Caki2 (cell line): ENCODE measurements around the gene SLC6A8. TPM values are rescaled to one million over a fixed set of nuclear protein-coding genes. Genes with fewer than 3 reads are reported as not detected.
"Not testable (repeated sequence)": the region's sequence is repeated elsewhere in the genome, so short reads cannot be mapped to it uniquely, and the experiment has no call there.

ENCODE experiments used
- DNase-seq: peaks from one replicate; pipeline ENCODE4 v3.0.0-alpha.2; 2015; ENCODE audit warnings: low read depth
- in situ Hi-C: cut with HindIII; loops from 2 replicates; pipeline ENCODE4 v1.10.0; 2016; ENCODE audit warnings: low sequenced_read_pairs, low pct_unique_long_range_greater_than_20kb, mixed read lengths
- total RNA-seq: library from RNA; depleted of rRNA; stranded (reverse); fragments of >200 nt; shearing (Covaris generic); gene quantifications from 2 replicates; pipeline ENCODE4 v1.2.3, GENCODE V29; 2014; ENCODE audit warnings: low replicate concordance; rRNA removed

SLC6A8 gene
- total RNA-seq, 1 experiment from 2014 or later, result 2.1 TPM

DNA sequence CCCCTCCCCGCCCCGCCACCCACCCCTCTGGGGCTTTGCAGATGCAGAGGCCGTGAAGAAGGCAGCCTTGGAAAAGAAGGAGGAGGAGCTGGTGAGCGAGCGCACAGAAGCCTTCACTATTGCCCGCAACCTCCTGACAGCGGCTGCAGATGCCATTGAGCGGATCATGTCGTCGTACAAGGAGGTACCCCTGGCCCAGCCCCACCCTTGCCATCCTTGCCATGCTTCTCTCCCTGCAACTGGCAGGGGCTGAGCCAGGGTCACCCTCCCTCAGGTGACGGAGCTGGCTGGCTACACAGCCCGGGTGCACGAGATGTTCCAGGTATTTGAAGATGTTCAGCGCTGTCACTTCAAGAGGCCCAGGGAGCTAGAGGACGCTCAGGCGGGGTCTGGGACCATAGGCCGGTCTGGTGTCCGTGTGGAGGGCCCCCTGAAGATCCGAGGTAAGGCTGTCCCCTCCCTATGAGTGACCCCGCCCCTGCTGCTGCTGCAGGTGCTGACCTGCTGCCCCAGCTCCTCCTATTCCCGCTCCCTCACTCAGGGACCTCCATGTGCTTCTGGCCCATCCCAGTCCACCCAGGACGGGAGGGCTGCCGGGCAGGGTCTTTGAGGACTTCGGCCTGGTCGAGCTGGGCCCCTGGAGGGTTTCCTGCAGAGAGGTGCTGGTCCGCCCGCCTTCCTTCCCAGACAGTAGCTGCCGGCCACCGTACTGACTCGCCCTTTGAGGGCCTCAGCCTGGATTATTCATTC, 48.5 kb downstream of the SLC6A8 start:
- in situ Hi-C loops, result no loop called here
- DNase-seq, result no peak

DNA sequence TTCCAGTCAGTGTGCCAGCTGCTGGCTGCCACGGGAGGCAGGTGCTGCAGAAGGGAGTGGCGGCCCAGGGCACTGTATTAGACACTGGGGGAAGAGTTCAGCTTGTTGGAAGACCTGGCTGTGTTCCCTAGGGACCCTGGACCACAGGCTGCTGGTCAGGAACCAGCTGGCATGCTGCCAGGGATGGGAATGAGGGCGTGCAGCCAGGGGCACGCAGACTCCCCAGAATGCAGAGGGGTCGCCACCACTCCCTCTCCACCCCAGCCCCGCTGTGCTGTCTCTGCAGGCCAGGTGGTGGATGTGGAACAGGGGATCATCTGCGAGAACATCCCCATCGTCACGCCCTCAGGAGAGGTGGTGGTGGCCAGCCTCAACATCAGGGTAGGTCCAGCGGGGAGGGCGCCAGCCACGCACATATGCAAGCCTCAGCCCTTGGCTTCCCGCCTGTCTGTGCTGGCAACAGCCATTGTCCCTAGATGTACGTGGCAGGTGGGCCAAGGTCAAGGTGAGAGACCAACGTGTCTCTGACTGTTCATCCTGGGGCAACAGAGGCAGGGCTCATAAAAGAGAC, 49.2 kb downstream of the SLC6A8 start:
- in situ Hi-C loops, result no loop called here
- no peak for DNase-seq

DNA sequence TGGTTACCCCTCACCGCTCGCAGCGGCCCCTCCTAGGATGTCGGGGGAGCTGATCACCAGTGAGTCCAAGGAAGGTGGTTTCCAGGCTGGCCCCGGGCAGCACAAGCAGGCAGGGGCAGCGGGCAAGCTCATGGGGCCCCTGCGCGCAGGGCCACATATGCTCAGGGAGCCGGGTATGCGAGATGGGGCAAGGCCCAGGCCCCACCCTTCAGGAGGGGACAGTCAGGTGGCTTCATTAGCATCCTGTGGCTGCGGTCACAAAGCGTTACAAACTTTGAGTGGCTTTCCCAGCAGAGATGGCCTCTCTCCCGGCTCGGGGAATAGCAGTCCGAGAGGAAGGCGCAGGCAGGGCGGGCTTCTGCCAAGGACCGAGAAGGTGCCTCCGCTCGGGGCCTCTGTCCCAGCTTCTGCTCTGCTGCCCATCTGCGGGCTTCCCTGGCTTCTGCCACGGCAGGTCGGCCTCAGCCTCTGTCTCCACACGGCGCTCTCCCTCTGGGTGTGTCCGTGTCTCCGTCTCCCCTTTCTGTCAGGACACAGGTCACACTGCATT, 50.4 kb downstream of the SLC6A8 start:
- no peak for DNase-seq
- in situ Hi-C loops, result no loop called here

DNA sequence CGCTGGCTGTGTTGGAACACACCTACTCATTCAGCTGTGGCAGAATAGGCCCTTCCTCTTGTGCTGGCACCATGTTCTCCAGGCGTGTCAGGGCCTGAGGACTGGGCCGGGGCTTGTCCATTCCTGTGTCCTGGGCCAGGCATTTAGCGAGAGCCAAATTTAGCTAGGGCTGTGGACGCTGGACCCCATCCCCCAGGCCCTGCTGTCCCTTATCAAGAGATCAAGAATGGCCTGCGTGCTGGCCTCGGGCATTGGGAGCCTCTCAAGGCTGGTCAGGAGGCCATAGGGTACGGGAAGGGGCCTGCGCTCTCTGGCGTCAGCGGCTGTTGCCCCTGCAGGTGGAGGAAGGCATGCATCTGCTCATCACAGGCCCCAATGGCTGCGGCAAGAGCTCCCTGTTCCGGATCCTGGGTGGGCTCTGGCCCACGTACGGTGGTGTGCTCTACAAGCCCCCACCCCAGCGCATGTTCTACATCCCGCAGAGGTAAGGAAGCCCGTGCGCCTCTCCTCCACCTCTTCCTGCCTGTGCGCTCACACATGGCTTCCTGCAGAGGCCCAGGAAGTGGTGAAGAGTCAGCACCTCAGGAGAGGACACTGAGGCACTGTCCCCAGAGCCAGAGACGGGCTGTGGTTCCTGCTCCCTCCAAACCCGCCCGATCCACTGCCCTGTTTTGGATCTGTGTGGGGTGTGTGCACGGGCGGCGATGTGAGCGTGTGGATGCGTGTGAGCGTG, 52.2 kb downstream of the SLC6A8 start:
- in situ Hi-C loops, result no loop called here

DNA sequence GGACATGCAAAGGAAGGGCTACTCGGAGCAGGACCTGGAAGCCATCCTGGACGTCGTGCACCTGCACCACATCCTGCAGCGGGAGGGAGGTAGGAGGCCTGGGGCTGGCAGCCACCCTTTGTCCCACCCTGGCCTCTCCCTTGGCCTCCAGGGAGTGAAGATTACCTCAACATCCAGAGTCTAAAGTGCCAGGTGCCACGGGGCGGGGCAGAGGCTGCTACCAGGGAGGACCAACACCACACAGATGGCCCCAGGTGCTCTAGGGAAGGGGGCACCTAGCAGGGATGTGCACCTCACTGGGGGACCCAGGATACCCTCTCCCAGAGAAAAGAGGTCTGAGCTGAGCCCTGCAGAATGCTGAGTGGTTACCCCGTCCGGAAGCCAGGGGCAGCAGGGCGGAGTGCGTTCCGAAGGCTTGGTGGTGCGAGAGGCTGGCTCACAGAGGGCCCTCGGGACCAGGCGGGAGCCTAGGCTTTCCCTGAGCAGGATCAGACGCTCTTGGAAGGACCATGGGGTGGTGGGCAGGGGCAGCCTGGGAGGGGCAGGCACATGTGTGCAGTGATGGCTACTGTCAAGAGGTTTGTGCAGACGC, 53.0 kb downstream of the SLC6A8 start:
- in situ Hi-C loops, result no loop called here
- no peak for DNase-seq

More for the DNA sequence above, 52.2 kb downstream of the SLC6A8 start:
- no peak for DNase-seq

DNA sequence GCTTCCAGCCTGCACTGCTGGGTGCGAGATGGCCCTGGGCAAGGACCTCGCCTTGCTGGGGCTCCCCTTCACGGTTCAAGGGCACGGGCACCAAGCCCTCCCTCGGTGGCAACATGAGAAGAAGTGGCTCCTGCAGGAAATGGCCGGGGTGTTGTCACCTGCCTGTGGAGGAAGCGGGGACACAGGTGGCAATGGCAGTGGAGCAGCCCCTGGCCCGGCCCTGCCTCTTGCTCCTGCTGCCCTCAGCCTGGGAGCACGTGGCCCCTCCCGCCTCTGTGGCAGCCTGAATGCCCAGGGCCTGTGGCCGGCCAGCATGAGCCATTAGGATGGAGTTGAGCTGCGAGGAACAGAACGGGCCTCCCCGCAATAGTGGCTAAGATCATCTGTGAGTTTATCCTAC, 53.7 kb downstream of the SLC6A8 start:
- DNase-seq, result no peak
- in situ Hi-C loops, result no loop called here

DNA sequence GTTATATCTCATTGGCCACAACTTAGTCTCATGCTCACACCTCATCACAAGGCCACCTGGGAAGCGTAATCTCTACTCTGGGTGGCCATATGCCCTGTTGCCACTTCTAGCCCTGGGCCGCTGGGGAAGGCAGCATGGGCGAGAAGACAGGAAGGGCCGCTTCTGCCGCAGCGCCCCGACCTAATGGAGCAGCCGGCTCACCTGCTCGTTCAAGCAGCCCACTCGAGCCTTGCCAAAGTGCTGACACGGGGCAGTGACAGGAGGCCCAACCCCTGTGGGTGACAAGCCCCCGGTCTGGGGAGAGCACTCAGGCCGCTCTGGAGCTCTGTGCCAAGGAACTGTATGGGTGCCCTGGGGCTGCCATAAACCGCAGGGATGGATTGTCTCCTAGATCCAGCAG, 54.4 kb downstream of the SLC6A8 start:
- in situ Hi-C loops, result not testable (repeated sequence)

DNA sequence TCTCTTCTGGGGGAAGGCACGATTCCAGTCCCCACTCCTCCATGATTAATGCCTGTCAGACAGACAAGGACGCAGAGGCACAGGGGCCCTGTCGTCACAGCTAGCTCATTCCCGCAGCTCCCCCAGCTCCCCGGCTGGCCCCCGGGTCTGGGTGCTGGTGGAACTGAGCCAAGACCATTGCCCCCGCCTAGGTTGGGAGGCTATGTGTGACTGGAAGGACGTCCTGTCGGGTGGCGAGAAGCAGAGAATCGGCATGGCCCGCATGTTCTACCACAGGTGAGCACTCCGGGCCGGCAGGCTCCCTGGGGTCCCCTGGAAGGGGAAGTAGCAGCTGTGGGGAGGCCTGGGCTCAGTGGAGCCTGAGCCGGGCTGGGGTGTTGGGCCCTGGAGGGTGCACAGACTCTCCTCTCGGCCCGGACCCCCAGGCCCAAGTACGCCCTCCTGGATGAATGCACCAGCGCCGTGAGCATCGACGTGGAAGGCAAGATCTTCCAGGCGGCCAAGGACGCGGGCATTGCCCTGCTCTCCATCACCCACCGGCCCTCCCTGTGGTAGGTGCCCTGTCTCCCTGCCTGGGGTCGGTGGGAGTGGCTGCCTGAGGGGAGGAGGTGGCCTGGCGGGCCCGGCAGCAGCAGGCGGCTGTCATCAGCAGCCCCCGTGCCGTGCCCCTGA, 55.2 kb downstream of the SLC6A8 start:
- DNase-seq, in situ Hi-C loops: not testable (repeated sequence)

More for the DNA sequence above, 54.4 kb downstream of the SLC6A8 start:
- DNase-seq, result not testable (repeated sequence)

DNA sequence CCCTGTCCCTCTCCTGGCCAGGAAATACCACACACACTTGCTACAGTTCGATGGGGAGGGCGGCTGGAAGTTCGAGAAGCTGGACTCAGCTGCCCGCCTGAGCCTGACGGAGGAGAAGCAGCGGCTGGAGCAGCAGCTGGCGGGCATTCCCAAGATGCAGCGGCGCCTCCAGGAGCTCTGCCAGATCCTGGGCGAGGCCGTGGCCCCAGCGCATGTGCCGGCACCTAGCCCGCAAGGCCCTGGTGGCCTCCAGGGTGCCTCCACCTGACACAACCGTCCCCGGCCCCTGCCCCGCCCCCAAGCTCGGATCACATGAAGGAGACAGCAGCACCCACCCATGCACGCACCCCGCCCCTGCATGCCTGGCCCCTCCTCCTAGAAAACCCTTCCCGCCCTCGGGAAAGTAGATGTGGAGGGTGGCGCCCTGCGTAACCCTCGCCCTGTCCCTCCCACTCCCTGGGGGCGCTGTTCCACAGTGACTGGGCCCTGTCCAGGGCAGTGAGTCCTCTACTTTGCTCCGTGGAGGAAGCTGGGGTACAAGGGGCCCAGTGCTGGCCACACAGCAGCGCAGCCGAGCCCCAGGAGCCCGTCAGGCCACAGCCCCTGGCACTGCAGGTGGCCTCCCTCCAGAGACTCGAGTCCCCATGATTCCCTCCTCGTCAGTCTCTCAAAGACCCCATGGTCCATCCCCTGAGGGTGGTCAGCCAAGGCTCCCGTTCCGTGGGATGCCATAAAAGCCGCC, 55.9 kb downstream of the SLC6A8 start:
- in situ Hi-C loops, result not testable (repeated sequence)
- peak; percentile 74 for DNase-seq

DNA sequence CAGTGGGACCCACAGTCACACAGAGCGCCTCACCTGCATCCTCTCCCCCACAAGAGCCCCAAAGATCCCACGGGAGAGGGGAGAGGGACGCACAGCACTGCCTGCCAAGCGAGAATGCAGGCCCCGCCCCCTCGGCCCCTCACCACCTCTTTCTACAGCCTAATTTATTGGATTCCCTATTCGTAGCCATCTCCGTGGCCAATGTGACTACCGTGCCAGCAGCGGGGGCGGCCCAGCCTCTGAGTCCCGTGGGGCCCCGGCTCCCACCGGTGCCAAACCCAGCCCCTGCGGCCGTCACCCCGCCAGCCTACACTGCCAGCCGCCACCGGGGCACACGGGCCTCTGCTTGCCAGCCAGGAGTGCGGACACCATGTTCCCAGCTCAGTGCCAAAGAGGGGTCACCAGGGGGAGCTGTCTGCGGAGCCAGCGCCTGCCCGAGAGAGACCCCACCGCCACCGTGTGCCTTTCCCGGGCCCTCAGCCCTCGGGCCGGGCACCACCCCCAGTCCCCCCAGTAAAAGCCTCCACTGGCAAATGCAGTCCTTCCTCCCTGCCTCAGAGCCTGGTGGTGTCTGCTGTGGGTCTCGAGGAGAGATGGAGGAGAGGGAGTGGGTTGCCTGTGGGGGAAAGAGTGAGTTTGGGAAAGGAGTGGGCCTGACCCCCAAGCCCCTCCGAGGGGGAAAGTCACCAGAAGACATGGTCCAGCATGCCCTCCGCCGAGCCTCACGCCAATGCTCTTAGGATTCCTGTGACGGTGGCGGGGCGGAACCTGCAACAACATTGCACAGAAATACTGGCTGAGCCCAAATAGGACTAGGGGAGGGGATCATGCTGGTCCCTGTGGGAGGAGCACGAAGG, 56.7 kb downstream of the SLC6A8 start:
- in situ Hi-C loops, result no loop called here
- no peak for DNase-seq

DNA sequence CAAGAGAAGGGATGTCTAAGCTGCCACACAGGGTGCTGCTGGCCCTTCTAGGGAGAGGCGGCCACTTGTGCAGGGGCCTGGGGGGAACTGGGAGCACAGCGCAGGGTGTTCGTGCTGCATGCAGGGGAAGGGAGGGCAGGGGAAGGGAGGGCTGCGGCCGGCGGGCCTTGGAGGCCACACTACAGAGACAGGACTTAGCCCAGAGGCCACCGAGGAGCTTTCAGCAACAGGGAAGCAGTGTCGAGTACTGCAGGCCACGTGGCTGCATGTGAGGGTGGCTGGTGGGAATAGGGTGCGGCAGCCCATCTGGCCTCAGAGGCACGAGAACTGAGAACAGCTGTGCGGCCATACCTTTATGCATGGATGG, 57.3 kb downstream of the SLC6A8 start:
- DNase-seq, in situ Hi-C loops: not testable (repeated sequence)

Other genes with a start within 250 kb of the SLC6A8 start
- gene TREX2, start 241.9 kb upstream of the SLC6A8 start, total RNA-seq, result 0.78 TPM in 1 of 2 replicates, not detected in the other
- 55.5 and 76.7 TPM in 2 replicates for gene HAUS7, start 217.3 kb upstream of the SLC6A8 start, total RNA-seq
- gene BGN, start 192.9 kb upstream of the SLC6A8 start, total RNA-seq, result not detected in 2 replicates
- not detected in 2 replicates for gene ATP2B3, start 170.3 kb upstream of the SLC6A8 start, total RNA-seq
- 45.1 and 57.1 TPM in 2 replicates for gene CCNQ, start 88.8 kb upstream of the SLC6A8 start, total RNA-seq
- gene DUSP9, start 40.7 kb upstream of the SLC6A8 start, total RNA-seq, result 9.9 and 16.0 TPM in 2 replicates
- gene PNCK, start 14.1 kb upstream of the SLC6A8 start, total RNA-seq, result not detected in 2 replicates
- 307 TPM in 2 replicates for gene BCAP31, start 36.5 kb downstream of the SLC6A8 start, total RNA-seq
- 7.3 and 19.3 TPM in 2 replicates for gene ABCD1, start 36.9 kb downstream of the SLC6A8 start, total RNA-seq
- 1.7 and 2.5 TPM in 2 replicates for gene PLXNB3, start 76.3 kb downstream of the SLC6A8 start, total RNA-seq
- 0.29 TPM in 1 of 2 replicates, not detected in the other for gene SRPK3, start 93.1 kb downstream of the SLC6A8 start, total RNA-seq
- 44.9 and 63.0 TPM in 2 replicates for gene IDH3G, start 106.4 kb downstream of the SLC6A8 start, total RNA-seq
- gene SSR4, start 106.7 kb downstream of the SLC6A8 start, total RNA-seq, result 177 and 185 TPM in 2 replicates
- gene PDZD4, start 142.6 kb downstream of the SLC6A8 start, total RNA-seq, result 4.3 and 8.5 TPM in 2 replicates
- 37.1 and 49.7 TPM in 2 replicates for gene L1CAM, start 198.2 kb downstream of the SLC6A8 start, total RNA-seq
- 0.09 TPM in 1 of 2 replicates, not detected in the other for gene AVPR2, start 216.7 kb downstream of the SLC6A8 start, total RNA-seq
- 8.1 and 15.3 TPM in 2 replicates for gene ARHGAP4, start 238.3 kb downstream of the SLC6A8 start, total RNA-seq
- gene NAA10, start 247.1 kb downstream of the SLC6A8 start, total RNA-seq, result 119 and 121 TPM in 2 replicates